Dendritic cell treated with granulocyte-macrophage colony-stimulating factor and Interleukin-4, amounts not matched to agents 40 ng/mL and 50 ng/mL, for 4 days (primary cell): ENCODE measurements around the gene OR7G2.
A peak's percentile ranks its signal among the peaks of the same experiment; 100 is the strongest.
"Not testable (repeated sequence)": the region's sequence is repeated elsewhere in the genome, so short reads cannot be mapped to it uniquely, and the experiment has no call there.

ENCODE experiments used
- H3K27ac Mint-ChIP-seq: one replicate; pipeline ENCODE4 v1.8.0; 2022; ENCODE audit warnings: mild to moderate bottlenecking, mixed read lengths
- H3K27me3 Mint-ChIP-seq: one replicate; pipeline ENCODE4 v1.8.0; 2022; ENCODE audit warnings: mild to moderate bottlenecking, mixed read lengths
- H3K36me3 Mint-ChIP-seq: one replicate; pipeline ENCODE4 v1.8.0; 2022; ENCODE audit warnings: low read depth, mixed read lengths
- H3K4me1 Mint-ChIP-seq: one replicate; pipeline ENCODE4 v1.8.0; 2022; ENCODE audit warnings: low read depth, mixed read lengths
- H3K4me3 Mint-ChIP-seq: one replicate; pipeline ENCODE4 v1.8.0; 2022; ENCODE audit warnings: mild to moderate bottlenecking, moderate library complexity, mixed read lengths
- H3K9me3 Mint-ChIP-seq: one replicate; pipeline ENCODE4 v1.8.0; 2022; ENCODE audit warnings: mixed read lengths
- intact Hi-C: fragments of 100-400 bp; cut with micrococcal nuclease; formaldehyde crosslinking; loops from one replicate; pipeline ENCODE4 v1.15.0; 2022

OR7G2 gene

GRCh38 chr19:9126900-9127405 lies 19.7 kb upstream of the OR7G2 start, which contains the start of gene OR7G3:
TSS of gene OR7G3 (minus strand) at chr19:9126950. CDS start at chr19:9126950, 0 bp downstream.
- intact Hi-C loops: no loop called here
- Mint-ChIP-seq H3K4me1 (peaks cover 37% of the 10 kb centered on the region), H3K36me3 (no peaks in the 10 kb centered on the region), H3K9me3 (no peaks in the 10 kb centered on the region), H3K27me3 (peaks cover 11% of the 10 kb centered on the region), H3K27ac (peak within 1 kb of the TSS; percentile 3), H3K4me3 (no peak within 1 kb of the TSS)

GRCh38 chr19:9116547-9116946 lies 9.3 kb upstream of the OR7G2 start:
- no peak overlapping the region for H3K27ac Mint-ChIP-seq
- peaks cover 40% of the 10 kb centered on the region for H3K27me3 Mint-ChIP-seq
- no peaks in the 10 kb centered on the region for H3K9me3 Mint-ChIP-seq
- no peaks in the 10 kb centered on the region for H3K36me3 Mint-ChIP-seq
- H3K4me1 Mint-ChIP-seq: no peaks in the 10 kb centered on the region
- H3K4me3 Mint-ChIP-seq: no peak overlapping the region
- intact Hi-C loops: no loop called here

GRCh38 chr19:9115307-9115813 lies 8.1 kb upstream of the OR7G2 start, which contains the start of gene OR7G1:
TSS of gene OR7G1 (minus strand) at chr19:9115763. CDS start at chr19:9115763, 0 bp downstream.
- Mint-ChIP-seq H3K9me3 (no peaks in the 10 kb centered on the region), H3K4me1 (no peaks in the 10 kb centered on the region), H3K4me3 (no peak within 1 kb of the TSS), H3K36me3 (no peaks in the 10 kb centered on the region), H3K27ac (no peak within 1 kb of the TSS), H3K27me3 (peaks cover 39% of the 10 kb centered on the region)
- intact Hi-C loops: no loop called here

GRCh38 chr19:9109959-9110358 lies 2.7 kb upstream of the OR7G2 start:
- Mint-ChIP-seq H3K27ac (no peak overlapping the region), H3K9me3 (no peaks in the 10 kb centered on the region), H3K4me1 (no peaks in the 10 kb centered on the region), H3K36me3 (no peaks in the 10 kb centered on the region), H3K4me3 (no peak overlapping the region), H3K27me3 (peaks cover 18% of the 10 kb centered on the region)
- intact Hi-C loops: no loop called here

- Mint-ChIP-seq H3K4me1 (no peaks in the 10 kb centered on the region), H3K9me3 (no peaks in the 10 kb centered on the region), H3K36me3 (no peaks in the 10 kb centered on the region), H3K4me3 (no peak within 1 kb of the TSS), H3K27me3 (peaks cover 10% of the 10 kb centered on the region), H3K27ac (no peak within 1 kb of the TSS)
- intact Hi-C loops: no loop called here
Measured at GRCh38 chr19:9086761-9087160, 20.5 kb downstream of the OR7G2 start, which contains the start of gene OR1M1. TSS of gene OR1M1 (plus strand) at chr19:9087061. CDS start at chr19:9093245, 6,184 bp downstream.

GRCh38 chr19:9078651-9079050 lies 28.6 kb downstream of the OR7G2 start:
- intact Hi-C loops: no loop called here
- H3K27me3 Mint-ChIP-seq: no peaks in the 10 kb centered on the region

GRCh38 chr19:9076901-9077300 lies 30.4 kb downstream of the OR7G2 start:
- no peak overlapping the region for H3K27ac Mint-ChIP-seq
- H3K4me3 Mint-ChIP-seq: no peak overlapping the region
- H3K9me3 Mint-ChIP-seq: no peaks in the 10 kb centered on the region
- H3K4me1 Mint-ChIP-seq: no peaks in the 10 kb centered on the region
- no peaks in the 10 kb centered on the region for H3K27me3 Mint-ChIP-seq
- H3K36me3 Mint-ChIP-seq: no peaks in the 10 kb centered on the region
- intact Hi-C loops: no loop called here

More at GRCh38 chr19:9078651-9079050, 28.6 kb downstream of the OR7G2 start:
- Mint-ChIP-seq H3K9me3 (no peaks in the 10 kb centered on the region), H3K36me3 (no peaks in the 10 kb centered on the region), H3K27ac (no peak overlapping the region), H3K4me3 (no peak overlapping the region), H3K4me1 (no peaks in the 10 kb centered on the region)

GRCh38 chr19:9075064-9075949 lies 32.0 kb downstream of the OR7G2 start:
- Mint-ChIP-seq H3K4me3 (no peak overlapping the region), H3K4me1 (no peaks in the 10 kb centered on the region), H3K9me3 (no peaks in the 10 kb centered on the region), H3K27ac (no peak overlapping the region), H3K27me3 (no peaks in the 10 kb centered on the region), H3K36me3 (no peaks in the 10 kb centered on the region)
- intact Hi-C loops: no loop called here

GRCh38 chr19:9073806-9074205 lies 33.5 kb downstream of the OR7G2 start:
- no peak overlapping the region for H3K27ac Mint-ChIP-seq
- no peaks in the 10 kb centered on the region for H3K9me3 Mint-ChIP-seq

GRCh38 chr19:9071720-9072119 lies 35.6 kb downstream of the OR7G2 start:
- H3K4me1 Mint-ChIP-seq, H3K9me3 Mint-ChIP-seq, H3K4me3 Mint-ChIP-seq, H3K27me3 Mint-ChIP-seq, H3K36me3 Mint-ChIP-seq, intact Hi-C loops, H3K27ac Mint-ChIP-seq: not testable (repeated sequence)

More at GRCh38 chr19:9073806-9074205, 33.5 kb downstream of the OR7G2 start:
- H3K4me1 Mint-ChIP-seq: no peaks in the 10 kb centered on the region
- intact Hi-C loops: no loop called here
- H3K36me3 Mint-ChIP-seq: no peaks in the 10 kb centered on the region
- H3K4me3 Mint-ChIP-seq: no peak overlapping the region
- H3K27me3 Mint-ChIP-seq: no peaks in the 10 kb centered on the region

GRCh38 chr19:9070066-9070465 lies 37.2 kb downstream of the OR7G2 start:
- H3K4me1 Mint-ChIP-seq: no peaks in the 10 kb centered on the region
- no peaks in the 10 kb centered on the region for H3K9me3 Mint-ChIP-seq
- intact Hi-C loops: no loop called here
- no peak overlapping the region for H3K27ac Mint-ChIP-seq
- H3K4me3 Mint-ChIP-seq: no peak overlapping the region
- H3K27me3 Mint-ChIP-seq: no peaks in the 10 kb centered on the region
- H3K36me3 Mint-ChIP-seq: no peaks in the 10 kb centered on the region

GRCh38 chr19:9065457-9066014 lies 41.7 kb downstream of the OR7G2 start:
- Mint-ChIP-seq H3K9me3 (no peaks in the 10 kb centered on the region), H3K36me3 (no peaks in the 10 kb centered on the region), H3K4me1 (no peaks in the 10 kb centered on the region), H3K4me3 (no peak overlapping the region), H3K27me3 (no peaks in the 10 kb centered on the region), H3K27ac (no peak overlapping the region)
- intact Hi-C loops: no loop called here

- Mint-ChIP-seq H3K27me3 (no peaks in the 10 kb centered on the region), H3K27ac (no peak overlapping the region), H3K4me1 (no peaks in the 10 kb centered on the region), H3K4me3 (no peak overlapping the region), H3K9me3 (no peaks in the 10 kb centered on the region), H3K36me3 (no peaks in the 10 kb centered on the region)
- intact Hi-C loops: no loop called here
Measured at GRCh38 chr19:9061879-9062278, 45.4 kb downstream of the OR7G2 start.
